Activated T-cell treated with anti-CD3 and anti-CD28 coated beads, Interleukin-2, amount 50 U/mL, for 4 hours (primary cell): Measurements from ENCODE around the gene ERP27. TPM values are rescaled to one million over a fixed set of nuclear protein-coding genes. Genes with fewer than 3 reads are reported as not detected.

Source experiments
- ATAC-seq, 2 donors: fragments of 200-7000 bp; cut with Tn5 transposase; one replicate each; pipeline ENCODE4 v1.10.0; 2021
- DNase-seq: peaks from one replicate; pipeline ENCODE4 v3.0.0-alpha.2; 2020
- H3K27me3 Mint-ChIP-seq: one replicate; pipeline ENCODE4 v1.8.0; 2021; ENCODE audit warnings: low read depth, mixed read lengths
- H3K36me3 Mint-ChIP-seq: one replicate; pipeline ENCODE4 v1.8.0; 2022; ENCODE audit warnings: mixed read lengths; ENCODE audit not compliant: insufficient read depth
- H3K4me1 Mint-ChIP-seq: one replicate; pipeline ENCODE4 v1.8.0; 2021; ENCODE audit warnings: low read depth, mixed read lengths
- H3K4me3 Mint-ChIP-seq: one replicate; pipeline ENCODE4 v1.8.0; 2021; ENCODE audit warnings: mild to moderate bottlenecking, moderate library complexity, mixed read lengths
- H3K9me3 Mint-ChIP-seq: one replicate; pipeline ENCODE4 v1.8.0; 2021; ENCODE audit warnings: mixed read lengths
- total RNA-seq, 3 donors: library from RNA; stranded (reverse); gene quantifications; one replicate each; pipeline ENCODE4 v1.2.1, GENCODE V29; 2021

Gene ERP27
- total RNA-seq, 3 donors from 2014 or later = 0.24 to 0.35 (median 0.25) TPM

GRCh38 chr12:14954269-14954668 lies 15.9 kb upstream of the ERP27 start:
- Mint-ChIP-seq H3K36me3 (peaks cover 23% of the 10 kb centered on the region), H3K4me3 (peak overlapping the region; percentile 70), H3K9me3 (no peaks in the 10 kb centered on the region), H3K4me1 (peaks cover 92% of the 10 kb centered on the region), H3K27me3 (no peaks in the 10 kb centered on the region)
- ATAC-seq (no peak), DNase-seq (no peak)

DNA sequence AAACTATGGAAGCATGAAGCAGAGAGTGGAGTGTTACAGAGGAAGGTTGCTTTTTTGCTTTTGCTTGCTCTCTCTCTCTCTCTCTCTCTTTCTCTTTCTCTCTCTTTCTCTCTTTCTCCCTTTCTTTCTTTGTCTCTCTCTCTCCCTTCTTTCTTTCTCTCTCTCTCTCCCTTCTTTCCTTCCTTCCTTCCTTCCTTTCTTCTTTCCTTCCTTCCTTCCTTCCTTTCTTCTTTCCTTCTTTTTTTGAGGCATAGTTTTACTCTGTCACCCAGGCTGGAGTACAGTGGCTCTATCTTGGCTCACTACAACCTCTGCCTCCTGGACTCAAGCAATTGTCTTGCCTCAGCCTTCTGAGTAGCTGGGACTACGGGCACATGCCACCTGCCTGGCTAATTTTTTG lies 15.4 kb upstream of the ERP27 start:
- H3K27me3 Mint-ChIP-seq = no peaks in the 10 kb centered on the region
- peak overlapping the region; percentile 70 for H3K4me3 Mint-ChIP-seq
- no peaks in the 10 kb centered on the region for H3K9me3 Mint-ChIP-seq
- H3K36me3 Mint-ChIP-seq = peaks cover 28% of the 10 kb centered on the region
- no peak for DNase-seq
- peaks cover 93% of the 10 kb centered on the region for H3K4me1 Mint-ChIP-seq
- no peak for ATAC-seq

DNA sequence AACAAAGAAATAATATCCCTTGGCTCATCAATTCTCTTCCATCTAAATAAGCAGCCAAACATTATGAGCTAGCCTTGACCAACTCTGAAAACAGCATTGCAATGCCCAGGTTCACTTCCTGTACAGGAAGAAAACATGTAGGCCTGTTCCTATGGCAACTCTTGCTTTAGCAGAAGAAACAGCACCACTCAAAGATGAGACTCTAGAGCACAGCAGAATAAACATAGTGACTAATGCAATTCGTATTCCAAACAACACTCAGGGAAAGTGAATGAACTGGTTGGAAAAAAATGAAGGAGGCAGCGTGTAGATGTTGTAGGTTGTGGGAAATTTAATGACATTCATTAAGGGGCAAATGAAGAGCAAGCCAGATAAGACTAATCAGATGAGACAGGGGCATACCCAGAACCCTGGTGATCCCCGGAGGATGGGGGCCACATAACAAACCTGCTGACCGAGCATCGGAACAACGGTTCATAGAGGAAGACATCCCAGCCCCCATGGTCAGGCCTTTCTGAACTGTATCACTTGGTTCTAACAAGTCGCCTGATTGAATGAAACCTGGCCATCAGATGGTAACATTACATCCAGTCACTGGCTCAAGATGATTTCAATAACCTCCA lies 14.1 kb upstream of the ERP27 start:
- DNase-seq (no peak), ATAC-seq (peak; percentile 33 to 39)
- Mint-ChIP-seq H3K27me3 (no peaks in the 10 kb centered on the region), H3K4me1 (peaks cover 94% of the 10 kb centered on the region), H3K36me3 (peaks cover 36% of the 10 kb centered on the region), H3K4me3 (peak overlapping the region; percentile 75), H3K9me3 (no peaks in the 10 kb centered on the region)

DNA sequence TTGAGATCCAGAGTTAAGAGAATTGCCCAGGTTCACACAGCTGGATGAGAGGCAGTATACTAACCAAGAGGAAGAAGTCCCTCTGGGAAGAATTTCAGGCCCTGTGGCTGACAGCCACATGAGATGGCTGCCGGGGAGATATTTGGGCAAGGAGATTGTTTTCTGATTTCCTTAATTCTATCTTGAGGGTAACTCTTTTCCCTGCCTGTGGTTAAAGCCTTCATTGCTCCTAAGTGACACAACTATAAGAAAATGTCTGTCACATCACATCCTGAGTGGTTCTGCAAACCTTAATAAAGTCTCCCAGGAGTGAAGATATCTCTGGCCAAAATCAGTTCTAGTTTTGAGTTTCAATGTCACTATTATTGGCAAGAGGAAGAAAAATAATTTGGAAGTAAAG lies 13.5 kb upstream of the ERP27 start:
- Mint-ChIP-seq H3K9me3 (no peaks in the 10 kb centered on the region), H3K4me3 (peak overlapping the region; percentile 75), H3K4me1 (peaks cover 94% of the 10 kb centered on the region), H3K27me3 (no peaks in the 10 kb centered on the region), H3K36me3 (peaks cover 41% of the 10 kb centered on the region)
- ATAC-seq (no peak), DNase-seq (no peak)

DNA sequence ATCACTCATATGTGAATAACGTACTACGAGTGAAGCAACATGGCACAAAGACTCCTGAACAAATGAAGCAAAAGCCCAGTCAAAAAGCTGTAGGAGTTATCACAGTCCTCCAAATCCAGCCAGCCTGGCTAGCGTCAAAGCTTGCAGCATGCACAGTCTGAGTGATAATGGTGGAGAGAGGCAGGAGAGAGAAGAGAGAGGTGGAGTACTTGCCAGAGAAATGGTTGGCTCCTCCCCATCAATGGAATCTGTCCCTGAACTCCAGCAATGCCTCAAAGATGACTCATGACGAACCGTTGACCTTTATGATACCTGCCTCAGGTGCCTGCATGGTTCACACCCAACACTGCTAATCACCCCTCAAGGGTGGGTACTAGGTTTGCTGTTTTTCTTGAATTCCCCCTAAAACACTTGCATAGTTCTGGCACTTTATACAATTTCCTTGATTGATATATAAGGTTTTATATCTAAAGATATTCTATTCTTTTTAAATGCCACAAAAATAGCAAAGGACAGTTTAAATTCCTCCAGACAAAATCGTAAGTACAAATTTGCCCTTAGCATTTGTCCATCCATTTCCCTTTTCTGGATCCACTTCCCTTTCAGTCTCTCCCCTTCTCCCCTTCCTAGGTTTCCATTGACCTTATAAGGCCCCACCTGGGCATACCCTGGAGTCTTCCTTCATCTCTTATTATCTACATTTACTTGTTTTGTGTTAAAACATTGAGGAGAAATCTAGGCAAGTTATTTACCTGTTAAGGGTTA lies 12.8 kb upstream of the ERP27 start:
- peak overlapping the region; percentile 75 for H3K4me3 Mint-ChIP-seq
- H3K4me1 Mint-ChIP-seq = peaks cover 94% of the 10 kb centered on the region
- peaks cover 47% of the 10 kb centered on the region for H3K36me3 Mint-ChIP-seq
- no peaks in the 10 kb centered on the region for H3K9me3 Mint-ChIP-seq
- no peaks in the 10 kb centered on the region for H3K27me3 Mint-ChIP-seq
- ATAC-seq (no peak), DNase-seq (no peak)

GRCh38 chr12:14950421-14950820 lies 12.1 kb upstream of the ERP27 start:
- peak overlapping the region; percentile 75 for H3K4me3 Mint-ChIP-seq
- ATAC-seq (peak; percentile 50 to 52), DNase-seq (no peak)
- no peaks in the 10 kb centered on the region for H3K27me3 Mint-ChIP-seq
- H3K4me1 Mint-ChIP-seq = peaks cover 95% of the 10 kb centered on the region
- peaks cover 55% of the 10 kb centered on the region for H3K36me3 Mint-ChIP-seq
- H3K9me3 Mint-ChIP-seq = no peaks in the 10 kb centered on the region

- H3K36me3 Mint-ChIP-seq = peaks cover 60% of the 10 kb centered on the region
- no peaks in the 10 kb centered on the region for H3K9me3 Mint-ChIP-seq
- peaks cover 99% of the 10 kb centered on the region for H3K4me1 Mint-ChIP-seq
- DNase-seq (no peak), ATAC-seq (no peak)
- peak overlapping the region; percentile 75 for H3K4me3 Mint-ChIP-seq
- no peaks in the 10 kb centered on the region for H3K27me3 Mint-ChIP-seq
Measured at GRCh38 chr12:14949631-14950030, 11.3 kb upstream of the ERP27 start.

- peak; percentile 51 for DNase-seq
- Mint-ChIP-seq H3K36me3 (peaks cover 60% of the 10 kb centered on the region), H3K4me1 (peaks cover 93% of the 10 kb centered on the region), H3K9me3 (no peaks in the 10 kb centered on the region), H3K27me3 (no peaks in the 10 kb centered on the region), H3K4me3 (peak overlapping the region; percentile 75)
- ATAC-seq = peak; percentile 85
Measured at GRCh38 chr12:14948672-14949071, 10.3 kb upstream of the ERP27 start.

- DNase-seq = no peak
Measured at GRCh38 chr12:14946861-14947260, 8.5 kb upstream of the ERP27 start.

GRCh38 chr12:14946162-14946561 lies 7.8 kb upstream of the ERP27 start:
- H3K36me3 Mint-ChIP-seq = peaks cover 69% of the 10 kb centered on the region
- DNase-seq = no peak
- peaks cover 71% of the 10 kb centered on the region for H3K4me1 Mint-ChIP-seq
- H3K9me3 Mint-ChIP-seq = no peaks in the 10 kb centered on the region
- no peak overlapping the region for H3K4me3 Mint-ChIP-seq
- no peak for ATAC-seq
- H3K27me3 Mint-ChIP-seq = no peaks in the 10 kb centered on the region

More at GRCh38 chr12:14946861-14947260, 8.5 kb upstream of the ERP27 start:
- peak overlapping the region; percentile 75 for H3K4me3 Mint-ChIP-seq
- ATAC-seq = no peak
- H3K4me1 Mint-ChIP-seq = peaks cover 78% of the 10 kb centered on the region
- no peaks in the 10 kb centered on the region for H3K27me3 Mint-ChIP-seq
- H3K36me3 Mint-ChIP-seq = peaks cover 67% of the 10 kb centered on the region
- no peaks in the 10 kb centered on the region for H3K9me3 Mint-ChIP-seq

DNA sequence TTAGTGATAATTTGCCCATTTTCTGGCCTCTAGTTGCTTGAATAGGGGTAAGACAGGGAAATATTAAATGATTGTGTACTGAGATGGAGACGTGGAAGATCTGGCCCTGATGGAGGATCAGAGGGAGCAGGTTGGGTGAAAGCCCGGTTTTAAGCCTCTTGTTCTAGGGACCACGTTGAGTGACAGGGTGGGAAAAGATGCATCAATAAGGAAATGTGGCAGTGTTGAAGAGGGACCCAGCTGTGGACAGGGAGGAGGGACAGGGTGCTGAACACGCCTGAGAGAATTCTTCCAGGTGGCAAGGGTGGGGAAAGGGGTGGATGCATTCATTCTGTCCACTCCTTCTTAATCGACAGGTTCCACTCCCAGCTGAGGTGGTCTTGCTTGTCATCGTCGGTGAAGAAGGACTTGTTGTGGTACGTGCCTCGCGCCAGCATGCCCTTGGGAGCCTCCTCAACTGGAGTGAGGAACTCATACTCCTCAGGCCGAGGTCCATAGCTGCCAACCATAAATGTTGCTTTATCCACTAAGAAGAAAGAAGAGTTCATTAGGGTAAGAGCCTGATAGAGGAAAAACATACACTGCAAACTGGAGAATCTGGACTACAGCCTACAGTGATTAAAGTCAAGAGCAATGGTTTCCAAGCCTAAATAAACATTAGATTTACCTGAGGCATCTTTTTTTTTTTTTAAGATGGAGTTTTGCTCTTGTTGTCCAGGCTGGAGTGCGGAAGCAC lies 4.0 kb upstream of the ERP27 start:
- no peak overlapping the region for H3K4me3 Mint-ChIP-seq
- DNase-seq = no peak
- H3K27me3 Mint-ChIP-seq = no peaks in the 10 kb centered on the region
- H3K4me1 Mint-ChIP-seq = peaks cover 66% of the 10 kb centered on the region
- ATAC-seq = no peak
- no peaks in the 10 kb centered on the region for H3K9me3 Mint-ChIP-seq
- peaks cover 61% of the 10 kb centered on the region for H3K36me3 Mint-ChIP-seq

- Mint-ChIP-seq H3K4me1 (peaks cover 64% of the 10 kb centered on the region), H3K27me3 (no peaks in the 10 kb centered on the region), H3K4me3 (no peak overlapping the region), H3K36me3 (peaks cover 61% of the 10 kb centered on the region), H3K9me3 (no peaks in the 10 kb centered on the region)
- DNase-seq (no peak), ATAC-seq (no peak)
Measured at GRCh38 chr12:14941369-14941768, 3.0 kb upstream of the ERP27 start.

- peaks cover 53% of the 10 kb centered on the region for H3K36me3 Mint-ChIP-seq
- no peak overlapping the region for H3K4me3 Mint-ChIP-seq
- no peak for DNase-seq
Measured at GRCh38 chr12:14937689-14938088, 648 bp downstream of the ERP27 start.

GRCh38 chr12:14937014-14937413 lies 1.3 kb downstream of the ERP27 start:
- DNase-seq (no peak), ATAC-seq (no peak)
- H3K4me1 Mint-ChIP-seq = peaks cover 42% of the 10 kb centered on the region
- no peaks in the 10 kb centered on the region for H3K9me3 Mint-ChIP-seq
- H3K36me3 Mint-ChIP-seq = peaks cover 53% of the 10 kb centered on the region
- no peak overlapping the region for H3K4me3 Mint-ChIP-seq
- H3K27me3 Mint-ChIP-seq = no peaks in the 10 kb centered on the region

More at GRCh38 chr12:14937689-14938088, 648 bp downstream of the ERP27 start:
- peak in 1 of 2 donors; percentile 50 for ATAC-seq
- H3K9me3 Mint-ChIP-seq = no peaks in the 10 kb centered on the region
- peaks cover 42% of the 10 kb centered on the region for H3K4me1 Mint-ChIP-seq
- H3K27me3 Mint-ChIP-seq = no peaks in the 10 kb centered on the region
